ENCODE results near the gene RABL6.
"Not testable (repeated sequence)": the region's sequence is repeated elsewhere in the genome, so short reads cannot be mapped to it uniquely, and the experiment has no call there.

Gene RABL6

DNA sequence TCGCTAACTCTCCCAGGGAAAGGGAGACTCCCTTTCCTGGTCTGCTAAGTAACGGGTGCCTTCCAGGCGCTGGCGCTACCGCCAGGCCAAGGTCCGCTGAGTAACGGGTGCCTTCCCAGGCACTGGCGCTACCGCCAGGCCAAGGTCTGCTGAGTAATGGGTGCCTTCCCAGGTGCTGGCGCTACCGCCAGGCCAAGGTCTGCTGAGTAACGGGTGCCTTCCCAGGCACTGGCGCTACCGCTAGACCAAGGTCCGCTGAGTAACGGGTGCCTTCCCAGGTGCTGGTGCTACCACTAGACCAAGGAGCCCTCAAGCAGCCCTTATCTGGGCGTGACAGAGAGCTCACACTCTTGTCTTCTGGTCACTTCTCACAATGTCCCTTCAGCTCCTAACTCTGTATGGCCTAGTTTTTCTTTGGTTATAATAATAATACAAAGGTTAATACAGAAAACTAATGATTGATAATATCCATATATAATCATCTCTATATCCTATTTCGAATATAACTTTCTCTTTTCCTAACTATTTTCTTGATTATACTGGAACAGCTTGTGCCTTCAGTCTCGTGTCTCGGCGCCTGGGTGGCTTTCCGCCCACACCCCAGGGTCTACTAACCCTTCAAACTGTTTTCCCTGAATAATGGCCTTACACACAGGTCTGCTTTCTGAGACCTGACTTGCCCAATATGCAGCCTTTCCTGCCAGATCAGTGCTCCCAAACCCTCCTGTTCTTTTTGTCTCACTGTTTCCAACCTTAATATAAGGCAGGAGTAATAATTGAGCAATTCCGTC, 22.0 kb upstream of the RABL6 start:
- not testable (repeated sequence) for H3K27me3 ChIP-seq (ENCODE audit: low read depth); DNase-seq (ENCODE audit: low spot score in 2 of 2); H3K36me3 ChIP-seq (replicated peaks); H3K9me3 ChIP-seq; H3K4me3 ChIP-seq
- in situ Hi-C loops (cut with MboI; ENCODE audit: low sequenced_read_pairs): loop anchor here (10.0 to 25.0 kb wide), 2 partner anchors 249 to 452 kb away; partner anchors contain the start of genes CYSRT1, FUT7, RNF224 and SLC34A3
- H3K4me1 ChIP-seq: peaks cover 12% of the 10 kb centered on the region

DNA sequence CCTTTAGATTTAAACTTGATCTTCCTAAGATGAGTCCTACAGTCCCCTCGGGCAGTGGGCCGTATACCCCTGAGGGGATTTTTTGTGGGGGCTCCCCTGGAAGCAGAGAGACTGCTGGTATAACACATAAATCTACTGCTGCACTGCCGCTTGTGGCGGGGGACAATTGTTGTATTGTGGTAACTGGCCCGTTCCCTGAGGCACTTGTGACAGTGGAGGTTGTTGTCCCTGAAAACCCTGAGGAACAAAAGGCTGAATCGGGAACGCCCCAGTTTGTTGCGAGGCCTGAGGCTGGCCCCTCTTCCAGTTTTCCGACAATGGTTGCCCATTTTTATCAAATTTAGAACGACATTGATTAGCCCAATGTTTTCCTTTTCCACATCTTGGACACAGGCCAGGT, 21.3 kb upstream of the RABL6 start:
- Histone ChIP-seq H3K4me1 (peaks cover 12% of the 10 kb centered on the region), H3K36me3 (replicated peaks) (no peaks in the 10 kb centered on the region), H3K9me3 (no peaks in the 10 kb centered on the region), H3K27me3 (ENCODE audit: low read depth) (no peaks in the 10 kb centered on the region), H3K4me3 (no peak overlapping the region)
- DNase-seq (ENCODE audit: low spot score in 2 of 2): no peak
- in situ Hi-C loops (cut with MboI; ENCODE audit: low sequenced_read_pairs): loop anchor here (10.0 to 25.0 kb wide), 2 partner anchors 248 to 451 kb away; partner anchors contain the start of genes CYSRT1, FUT7, RNF224 and SLC34A3

DNA sequence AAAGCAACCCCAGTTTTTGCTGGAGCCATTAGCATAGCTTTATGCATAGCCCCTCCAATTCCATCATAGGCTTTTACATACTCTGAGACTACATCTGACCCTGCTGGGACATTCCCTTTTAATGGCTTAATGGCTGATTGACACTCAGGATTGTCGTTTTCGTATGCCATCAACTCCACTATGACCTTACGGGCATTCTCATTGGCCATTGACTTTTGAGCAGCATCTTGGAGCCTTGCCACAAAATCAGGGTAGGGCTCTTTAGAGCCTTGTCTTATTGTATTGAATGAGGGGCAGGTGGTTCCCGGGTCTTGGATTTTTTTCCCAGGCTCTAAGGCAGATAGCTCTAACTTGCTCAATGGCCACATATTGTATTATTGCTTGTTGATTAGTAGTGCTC, 20.8 kb upstream of the RABL6 start:
- H3K4me3 ChIP-seq; H3K9me3 ChIP-seq; H3K27me3 ChIP-seq (ENCODE audit: low read depth); DNase-seq (ENCODE audit: low spot score in 2 of 2); H3K36me3 ChIP-seq (replicated peaks): not testable (repeated sequence)
- H3K4me1 ChIP-seq: peaks cover 12% of the 10 kb centered on the region
- in situ Hi-C loops (cut with MboI; ENCODE audit: low sequenced_read_pairs): loop anchor here (10.0 to 25.0 kb wide), 2 partner anchors 248 to 450 kb away; partner anchors contain the start of genes CYSRT1, FUT7, RNF224 and SLC34A3

DNA sequence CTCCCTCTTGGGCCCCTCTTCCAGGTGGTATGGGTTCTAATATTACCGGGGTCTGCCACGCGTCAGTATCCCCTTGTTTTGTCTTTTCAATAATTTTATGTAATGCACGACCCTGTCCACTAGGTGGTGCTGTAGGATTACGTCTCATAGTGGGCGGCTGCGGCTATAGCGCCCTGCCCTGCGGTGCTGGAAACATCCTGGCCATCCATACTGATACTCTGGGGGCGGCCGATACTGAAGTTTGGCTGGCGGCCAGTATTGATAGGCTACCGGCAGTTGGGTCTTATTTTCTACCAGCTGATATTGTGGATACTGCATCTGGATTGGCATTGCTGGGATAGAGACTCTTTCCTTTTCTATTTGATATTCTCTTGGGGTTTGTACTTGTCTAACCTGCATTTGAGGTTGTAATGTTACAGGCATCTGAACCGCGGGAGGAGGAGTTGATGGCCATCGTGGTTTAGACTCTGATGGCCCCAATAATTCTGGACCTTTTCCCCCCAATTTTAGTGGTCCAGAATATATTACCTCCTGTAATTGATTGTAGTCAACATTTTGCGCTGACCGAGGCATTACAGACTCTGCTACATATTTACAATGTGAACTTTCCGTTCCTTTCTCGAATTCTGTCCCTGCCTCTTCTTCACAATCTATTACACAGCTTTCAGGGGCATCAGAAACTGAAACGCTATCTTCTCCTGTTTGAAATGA, 19.9 kb upstream of the RABL6 start:
- DNase-seq (ENCODE audit: low spot score in 2 of 2): peak; percentile 51 to 81
- Histone ChIP-seq H3K36me3 (replicated peaks) (no peaks in the 10 kb centered on the region), H3K4me1 (peaks cover 12% of the 10 kb centered on the region), H3K4me3 (no peak overlapping the region), H3K27me3 (ENCODE audit: low read depth) (no peaks in the 10 kb centered on the region), H3K9me3 (no peaks in the 10 kb centered on the region)
- in situ Hi-C loops (cut with MboI; ENCODE audit: low sequenced_read_pairs): loop anchor here (10.0 to 25.0 kb wide), 2 partner anchors 247 to 449 kb away; partner anchors contain the start of genes CYSRT1, FUT7, RNF224 and SLC34A3

DNA sequence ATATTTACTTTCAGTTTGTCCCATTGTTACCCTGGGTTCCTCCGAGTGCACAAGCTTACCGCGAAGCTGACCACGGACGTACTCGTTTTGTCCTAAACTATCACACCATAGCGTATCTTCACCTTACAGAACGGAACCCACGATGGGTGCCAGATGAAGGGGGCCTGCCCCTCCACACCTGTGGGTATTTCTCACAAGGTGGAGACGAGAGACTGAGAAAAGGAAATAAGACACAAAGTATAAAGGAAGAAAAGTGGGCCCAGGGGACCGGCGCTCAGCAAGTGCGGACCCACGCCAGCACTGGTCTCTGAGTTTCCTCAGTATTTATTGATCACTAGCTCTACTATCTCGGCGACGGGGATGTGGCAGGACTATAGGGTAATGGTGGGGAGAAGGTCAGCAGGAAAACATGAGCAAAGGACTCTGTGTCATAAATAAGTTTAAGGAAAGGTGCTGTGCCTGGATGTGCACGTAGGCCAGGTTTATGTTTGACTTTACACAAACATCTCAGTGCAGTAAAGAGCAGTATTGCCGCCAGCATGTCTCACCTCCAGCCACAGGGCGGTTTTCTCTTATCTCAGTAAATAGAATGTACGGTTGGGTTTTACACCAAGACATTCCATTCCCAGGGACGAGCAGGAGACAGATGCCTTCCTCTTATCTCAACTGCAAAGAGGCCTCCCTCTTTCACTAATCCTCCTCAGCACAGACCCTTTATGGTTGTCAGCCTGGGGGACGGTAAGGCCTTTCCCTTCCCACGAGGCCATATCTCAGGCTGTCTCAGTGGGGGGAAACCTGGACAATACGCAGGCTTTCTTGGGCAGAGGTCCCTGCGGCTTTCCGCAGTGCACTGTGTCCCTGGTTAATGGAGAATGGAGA, 18.9 kb upstream of the RABL6 start:
- H3K27me3 ChIP-seq (ENCODE audit: low read depth); H3K9me3 ChIP-seq; H3K4me3 ChIP-seq; H3K36me3 ChIP-seq (replicated peaks); DNase-seq (ENCODE audit: low spot score in 2 of 2): not testable (repeated sequence)
- in situ Hi-C loops (cut with MboI; ENCODE audit: low sequenced_read_pairs): loop anchor here (10.0 to 25.0 kb wide), 2 partner anchors 246 to 448 kb away; partner anchors contain the start of genes CYSRT1, FUT7, RNF224 and SLC34A3
- peaks cover 12% of the 10 kb centered on the region for H3K4me1 ChIP-seq

DNA sequence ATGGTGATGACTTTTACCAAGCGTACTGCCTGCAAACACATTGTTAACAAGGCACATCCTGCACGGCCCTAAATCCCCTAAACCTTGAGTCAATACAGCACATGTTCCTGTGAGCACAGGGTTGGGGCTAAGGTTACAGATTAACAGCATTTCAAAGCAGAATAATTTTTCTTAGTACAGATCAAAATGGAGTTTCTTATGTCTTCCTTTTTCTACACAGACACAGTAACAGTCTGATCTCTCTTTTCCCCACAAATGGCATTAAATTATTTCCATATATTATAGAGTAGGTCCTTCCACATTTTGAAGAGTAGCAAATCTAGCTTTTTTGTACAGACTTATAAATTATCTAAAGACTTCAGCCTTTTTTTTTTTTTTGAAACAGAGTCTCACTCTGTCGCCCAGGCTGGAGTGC, 18.2 kb upstream of the RABL6 start:
- no peak for DNase-seq (ENCODE audit: low spot score in 2 of 2)
- Histone ChIP-seq H3K27me3 (ENCODE audit: low read depth) (no peaks in the 10 kb centered on the region), H3K9me3 (no peaks in the 10 kb centered on the region), H3K36me3 (replicated peaks) (no peaks in the 10 kb centered on the region), H3K4me3 (no peak overlapping the region), H3K4me1 (peaks cover 12% of the 10 kb centered on the region)
- in situ Hi-C loops (cut with MboI; ENCODE audit: low sequenced_read_pairs): loop anchor here (10.0 to 25.0 kb wide), 2 partner anchors 245 to 448 kb away; partner anchors contain the start of genes CYSRT1, FUT7, RNF224 and SLC34A3

DNA sequence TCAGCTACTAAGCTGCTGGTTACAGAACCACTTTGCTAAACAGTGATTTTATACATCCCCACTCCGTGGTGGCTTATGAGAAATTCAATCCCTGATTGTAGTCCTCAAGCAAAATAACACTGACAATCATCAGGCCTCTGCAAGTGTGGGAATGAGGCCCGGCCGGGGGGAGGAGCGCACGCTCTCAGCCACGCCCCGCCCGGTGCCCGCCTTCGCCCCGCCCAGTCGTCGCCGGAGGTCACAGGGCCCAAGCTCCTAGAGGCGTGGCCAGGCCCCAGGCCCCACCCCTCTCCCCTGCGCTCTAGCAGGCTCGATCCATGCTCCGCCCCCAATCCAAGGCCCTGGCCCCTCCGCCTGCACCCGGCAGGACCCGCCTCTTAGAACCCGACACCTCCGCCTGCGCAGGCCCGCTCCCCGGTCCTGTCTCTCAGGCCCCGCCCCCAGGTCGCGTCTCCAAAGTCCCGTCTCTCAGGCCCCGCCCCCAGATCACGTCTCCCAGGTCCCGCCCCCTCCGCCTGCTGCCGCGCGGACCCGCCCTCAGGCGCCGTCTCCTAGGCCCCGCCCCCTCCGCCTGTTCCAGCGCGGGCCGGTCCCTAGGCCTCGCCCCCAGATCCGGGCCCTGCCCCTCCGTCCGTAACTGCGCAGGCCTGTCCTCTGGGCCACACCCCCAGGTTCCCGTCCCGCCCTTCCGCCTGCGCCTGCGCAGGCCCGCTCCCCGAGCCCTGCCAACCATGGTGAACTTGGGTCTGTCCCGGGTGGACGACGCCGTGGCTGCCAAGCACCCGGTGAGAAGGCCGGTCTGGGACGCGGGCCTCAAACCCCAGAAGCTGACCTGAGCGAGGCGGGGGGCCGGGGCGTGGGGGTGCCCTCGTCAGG, 16.9 kb upstream of the RABL6 start, which contains the start of gene TMEM141:
Gene TMEM141, plus strand, starts transcription at position 705 of the 876 bp plus-strand sequence. Its CDS starts 27 bp downstream, at position 732.
- DNase-seq (ENCODE audit: low spot score in 2 of 2): peak; percentile 99 to 100
- H3K4me1 ChIP-seq: peaks cover 12% of the 10 kb centered on the region
- no peaks in the 10 kb centered on the region for H3K9me3 ChIP-seq
- in situ Hi-C loops (cut with MboI; ENCODE audit: low sequenced_read_pairs): loop anchor here (25.0 kb wide), 1 partner anchor 446 kb away; the partner anchor contains the start of genes CYSRT1, RNF224, SLC34A3 and TUBB4B
- no peaks in the 10 kb centered on the region for H3K36me3 ChIP-seq (replicated peaks)
- H3K27me3 ChIP-seq (ENCODE audit: low read depth): no peaks in the 10 kb centered on the region
- H3K4me3 ChIP-seq: peak within 1 kb of the TSS; percentile 61

DNA sequence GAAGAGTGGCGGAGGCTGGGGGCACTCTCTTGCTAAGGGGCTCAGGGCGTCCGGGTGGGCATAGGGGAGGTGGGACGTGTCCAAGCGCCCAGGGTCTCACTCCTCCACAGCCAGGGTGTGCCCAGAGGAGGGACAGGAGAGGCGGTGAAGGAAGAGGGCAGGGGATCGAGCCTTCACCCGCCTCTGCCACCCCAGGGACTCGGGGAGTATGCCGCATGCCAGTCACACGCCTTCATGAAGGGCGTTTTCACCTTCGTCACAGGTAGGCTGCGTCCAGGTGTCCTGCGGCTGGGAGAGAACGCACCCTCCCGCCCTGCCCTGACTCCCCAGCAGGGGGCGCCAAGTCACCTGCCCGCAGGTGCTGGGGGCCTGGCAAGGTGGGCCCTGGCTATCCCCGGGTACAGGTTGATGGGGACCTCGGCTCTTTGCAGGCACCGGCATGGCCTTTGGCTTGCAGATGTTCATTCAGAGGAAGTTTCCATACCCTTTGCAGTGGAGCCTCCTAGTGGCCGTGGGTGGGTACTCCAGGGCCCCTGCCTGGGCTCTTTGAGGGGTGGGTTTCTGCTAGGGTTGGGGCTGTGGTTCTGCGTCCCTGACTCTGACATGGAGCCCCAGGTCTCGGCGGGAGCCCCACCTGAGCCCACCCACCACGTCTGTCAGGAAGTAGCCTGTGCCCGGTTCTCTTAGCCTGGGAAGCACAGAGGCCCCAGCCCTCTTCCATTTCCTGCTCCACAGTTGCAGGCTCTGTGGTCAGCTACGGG, 16.1 kb upstream of the RABL6 start:
- H3K4me1 ChIP-seq: peaks cover 12% of the 10 kb centered on the region
- no peaks in the 10 kb centered on the region for H3K9me3 ChIP-seq
- peak in 1 of 2 experiments; percentile 78 for DNase-seq (ENCODE audit: low spot score in 2 of 2)
- in situ Hi-C loops (cut with MboI; ENCODE audit: low sequenced_read_pairs): loop anchor here (25.0 kb wide), 1 partner anchor 446 kb away; the partner anchor contains the start of genes CYSRT1, RNF224, SLC34A3 and TUBB4B
- no peaks in the 10 kb centered on the region for H3K27me3 ChIP-seq (ENCODE audit: low read depth)
- peak overlapping the region; percentile 61 for H3K4me3 ChIP-seq
- no peaks in the 10 kb centered on the region for H3K36me3 ChIP-seq (replicated peaks)

DNA sequence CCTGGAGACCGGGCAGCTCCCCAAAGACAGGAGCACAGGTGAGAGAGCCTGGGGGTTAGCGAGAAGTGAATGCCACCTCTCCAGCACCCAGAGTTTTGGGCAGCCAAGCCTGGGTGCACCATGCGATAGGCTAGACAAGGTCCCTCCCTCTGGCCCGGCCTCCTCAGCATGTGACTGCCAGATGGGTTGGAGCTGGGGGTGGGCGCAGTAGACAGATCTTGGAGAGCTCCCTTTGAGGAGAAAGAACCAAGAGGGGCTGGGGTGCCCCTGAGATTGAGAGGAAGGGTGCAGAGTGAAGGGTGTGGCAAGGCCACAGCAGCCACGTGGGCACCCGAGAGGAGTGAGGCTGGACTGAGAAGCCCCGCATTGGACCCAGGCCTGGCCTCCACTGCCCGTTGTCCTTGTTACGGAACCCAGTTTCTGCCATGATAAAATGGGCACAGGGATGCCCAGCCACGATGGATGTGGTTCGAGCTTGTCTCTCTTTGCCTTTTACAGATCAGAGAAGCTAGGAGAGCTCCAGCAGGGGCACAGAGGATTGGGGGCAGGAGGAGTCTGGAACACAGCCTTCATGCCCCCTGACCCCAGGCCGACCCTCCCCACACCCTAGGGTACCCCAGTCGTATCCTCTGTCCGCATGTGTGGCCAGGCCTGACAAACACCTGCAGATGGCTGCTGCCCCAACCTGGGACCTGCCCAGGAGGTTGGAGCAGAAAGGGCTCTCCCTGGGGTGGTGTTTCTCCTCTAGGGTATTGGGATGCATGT, 15.2 kb upstream of the RABL6 start:
- no peaks in the 10 kb centered on the region for H3K36me3 ChIP-seq (replicated peaks)
- H3K27me3 ChIP-seq (ENCODE audit: low read depth): no peaks in the 10 kb centered on the region
- no peaks in the 10 kb centered on the region for H3K9me3 ChIP-seq
- H3K4me3 ChIP-seq: peak overlapping the region; percentile 61; the same call in 1 of the 2 replicates
- DNase-seq (ENCODE audit: low spot score in 2 of 2): no peak
- in situ Hi-C loops (cut with MboI; ENCODE audit: low sequenced_read_pairs): loop anchor here (25.0 kb wide), 1 partner anchor 445 kb away; the partner anchor contains the start of genes CYSRT1, RNF224, SLC34A3 and TUBB4B
- peaks cover 11% of the 10 kb centered on the region for H3K4me1 ChIP-seq

DNA sequence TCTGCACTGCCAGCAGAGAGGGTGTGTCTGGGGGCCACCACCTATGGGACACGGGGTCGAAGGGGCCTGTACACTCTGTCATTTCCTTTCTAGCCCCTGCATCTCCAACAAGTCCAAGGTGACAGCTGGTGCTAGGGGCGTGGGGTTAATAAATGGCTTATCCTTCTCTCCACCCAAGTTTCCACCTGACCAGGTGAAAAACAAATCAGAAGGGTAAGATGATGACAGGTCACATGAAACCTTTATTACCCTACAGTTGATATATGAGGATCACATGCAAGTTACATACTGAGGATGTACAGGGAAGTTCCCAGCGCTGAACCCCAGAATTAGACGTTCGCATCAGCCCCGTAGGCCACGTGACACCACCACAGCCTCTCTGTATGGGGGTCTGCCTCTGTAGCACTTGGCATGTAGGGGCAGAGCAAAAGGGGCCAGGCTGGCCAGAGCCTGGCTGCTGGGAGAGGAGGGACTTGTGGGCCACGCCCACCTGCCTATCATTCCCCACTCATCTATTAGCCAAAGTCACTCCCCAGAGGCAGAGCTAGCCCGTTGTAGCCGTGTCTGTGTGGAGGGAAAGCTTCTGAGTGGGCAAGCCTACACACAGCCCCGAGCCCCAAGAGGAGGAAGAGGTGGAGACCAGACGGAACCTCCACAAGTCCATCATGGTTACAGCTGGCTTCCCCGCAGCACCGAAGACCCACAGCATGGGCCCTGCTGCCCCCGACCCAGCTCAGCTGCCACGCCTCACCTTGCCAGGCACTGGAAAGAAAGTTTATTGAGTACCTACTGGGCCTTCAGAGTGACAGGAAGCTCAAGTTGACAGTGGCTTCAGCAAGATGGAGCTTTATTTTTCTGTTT, 14.4 kb upstream of the RABL6 start:
- no peaks in the 10 kb centered on the region for H3K9me3 ChIP-seq
- H3K4me1 ChIP-seq: peaks cover 4% of the 10 kb centered on the region
- peak in 1 of 2 experiments; percentile 43 for DNase-seq (ENCODE audit: low spot score in 2 of 2)
- H3K27me3 ChIP-seq (ENCODE audit: low read depth): no peaks in the 10 kb centered on the region
- H3K4me3 ChIP-seq: no peak overlapping the region
- in situ Hi-C loops (cut with MboI; ENCODE audit: low sequenced_read_pairs): loop anchor here (25.0 kb wide), 1 partner anchor 444 kb away; the partner anchor contains the start of genes CYSRT1, RNF224, SLC34A3 and TUBB4B
- H3K36me3 ChIP-seq (replicated peaks): no peaks in the 10 kb centered on the region
